GM12875 (cell line): ENCODE results near the gene AK8.

ENCODE experiments used
- H3K4me3 ChIP-seq: one replicate; pipeline ENCODE4 v1.5.1; 2011; ENCODE audit warnings: low read depth, low read length, control low read depth
- TF ChIP-seq, protein P1 (sequence below): IDR thresholded peaks from 2 replicates; pipeline ENCODE4 v1.5.1; 2011; ENCODE audit warnings: low read depth, mild to moderate bottlenecking, control low read depth, inconsistent platforms, low read length, moderate library complexity, borderline replicate concordance; ENCODE audit not compliant: insufficient read depth

Gene AK8

DNA sequence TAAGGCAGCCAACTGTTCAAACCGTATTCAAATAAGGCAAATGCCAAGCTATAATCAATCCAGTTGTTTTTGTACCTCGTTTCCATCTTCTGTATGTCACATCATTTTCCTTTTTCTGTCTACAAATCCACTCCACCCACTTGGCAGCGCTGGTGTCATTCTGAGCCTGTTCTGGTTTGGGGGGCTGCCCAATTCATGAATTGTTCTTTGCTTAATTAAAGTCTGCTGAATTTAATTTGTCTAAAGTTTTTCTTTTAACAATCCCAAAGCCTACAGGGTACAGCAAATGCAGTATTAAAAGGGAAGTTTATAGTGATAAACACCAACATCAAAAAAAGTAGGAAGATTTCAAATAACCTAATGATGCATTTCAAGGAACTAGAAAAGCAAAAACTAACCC lies 114.5 kb downstream of the AK8 start:
- TF ChIP-seq, protein P1, sequence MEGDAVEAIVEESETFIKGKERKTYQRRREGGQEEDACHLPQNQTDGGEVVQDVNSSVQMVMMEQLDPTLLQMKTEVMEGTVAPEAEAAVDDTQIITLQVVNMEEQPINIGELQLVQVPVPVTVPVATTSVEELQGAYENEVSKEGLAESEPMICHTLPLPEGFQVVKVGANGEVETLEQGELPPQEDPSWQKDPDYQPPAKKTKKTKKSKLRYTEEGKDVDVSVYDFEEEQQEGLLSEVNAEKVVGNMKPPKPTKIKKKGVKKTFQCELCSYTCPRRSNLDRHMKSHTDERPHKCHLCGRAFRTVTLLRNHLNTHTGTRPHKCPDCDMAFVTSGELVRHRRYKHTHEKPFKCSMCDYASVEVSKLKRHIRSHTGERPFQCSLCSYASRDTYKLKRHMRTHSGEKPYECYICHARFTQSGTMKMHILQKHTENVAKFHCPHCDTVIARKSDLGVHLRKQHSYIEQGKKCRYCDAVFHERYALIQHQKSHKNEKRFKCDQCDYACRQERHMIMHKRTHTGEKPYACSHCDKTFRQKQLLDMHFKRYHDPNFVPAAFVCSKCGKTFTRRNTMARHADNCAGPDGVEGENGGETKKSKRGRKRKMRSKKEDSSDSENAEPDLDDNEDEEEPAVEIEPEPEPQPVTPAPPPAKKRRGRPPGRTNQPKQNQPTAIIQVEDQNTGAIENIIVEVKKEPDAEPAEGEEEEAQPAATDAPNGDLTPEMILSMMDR: no peak
- H3K4me3 ChIP-seq: no peak overlapping the region

GRCh38 chr9:132762896-132763295 lies 115.2 kb downstream of the AK8 start:
- no peak overlapping the region for H3K4me3 ChIP-seq
- TF ChIP-seq, protein P1: no peak

GRCh38 chr9:132761602-132762001 lies 116.5 kb downstream of the AK8 start:
- no peak overlapping the region for H3K4me3 ChIP-seq
- TF ChIP-seq, protein P1: no peak

DNA sequence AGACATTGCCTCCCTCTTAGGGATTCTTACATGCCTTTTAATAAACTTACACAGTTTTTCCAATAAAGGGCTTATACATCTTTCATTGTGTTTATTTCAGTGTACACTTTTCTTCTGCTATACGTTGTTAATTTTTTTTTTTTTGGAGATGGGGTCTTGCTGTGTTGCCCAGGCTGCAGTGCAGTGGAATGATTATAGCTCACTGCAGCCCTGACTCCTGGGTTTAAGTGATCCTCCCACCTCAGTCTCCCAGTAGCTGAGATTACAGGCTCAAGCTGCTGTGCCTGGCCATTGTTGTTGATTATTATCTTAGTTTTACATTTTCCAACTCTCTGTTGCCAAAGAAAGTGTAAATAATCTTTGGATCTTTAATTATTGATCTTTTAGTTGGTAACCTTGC lies 118.0 kb downstream of the AK8 start:
- H3K4me3 ChIP-seq: no peak overlapping the region
- TF ChIP-seq, protein P1: no peak

DNA sequence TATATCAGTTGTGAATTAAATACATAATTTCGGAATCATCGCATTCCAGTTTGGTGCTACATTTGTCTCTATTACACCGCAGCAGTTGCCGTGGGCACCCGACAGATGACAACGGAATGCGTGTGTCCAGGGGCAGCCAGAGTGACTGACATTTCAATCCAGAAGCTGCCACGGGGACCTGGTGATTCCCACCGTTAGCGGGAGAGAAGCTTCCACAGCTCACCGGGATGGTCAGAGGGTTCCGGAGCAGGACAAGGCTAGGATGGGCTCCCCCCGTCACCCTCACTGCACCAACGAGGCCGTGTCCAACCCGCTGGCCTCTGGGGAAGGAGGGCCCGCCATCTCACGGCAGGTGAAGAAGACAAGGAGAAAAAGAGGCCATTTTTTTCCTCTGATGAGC lies 121.1 kb downstream of the AK8 start:
- no peak overlapping the region for H3K4me3 ChIP-seq
- TF ChIP-seq, protein P1: no peak

GRCh38 chr9:132756214-132756845 lies 121.8 kb downstream of the AK8 start:
- TF ChIP-seq, protein P1: no peak
- H3K4me3 ChIP-seq: no peak overlapping the region

DNA sequence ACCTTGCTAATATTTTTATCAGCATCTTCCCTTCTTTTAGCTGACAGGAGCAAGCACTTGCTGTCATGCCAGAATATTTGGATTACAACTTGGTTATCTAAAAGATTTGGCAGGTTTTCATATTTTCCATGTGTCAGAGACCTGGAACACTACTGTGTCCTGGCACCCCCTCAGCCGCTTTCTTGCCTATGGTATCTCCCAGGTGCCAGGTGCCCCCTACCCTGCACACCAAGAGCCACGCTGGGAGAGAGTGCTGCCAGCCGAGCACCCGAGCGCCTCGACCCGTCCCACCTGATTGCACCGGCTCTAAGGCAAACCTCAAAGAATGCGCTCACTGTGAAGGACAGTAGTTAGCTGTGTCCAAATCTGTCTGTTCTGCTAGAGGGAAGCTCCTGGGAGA lies 123.0 kb downstream of the AK8 start:
- TF ChIP-seq, protein P1: no peak
- H3K4me3 ChIP-seq: no peak overlapping the region
